Measurements from ENCODE around the gene TTC39A.
"Not testable (repeated sequence)": the region's sequence is repeated elsewhere in the genome, so short reads cannot be mapped to it uniquely, and the experiment has no call there.

TTC39A gene

GRCh38 chr1:51264451-51264850 lies 65.9 kb downstream of the TTC39A start:
- no peak overlapping the region for H3K4me3 ChIP-seq (ENCODE audit: low read depth, low read length)

DNA sequence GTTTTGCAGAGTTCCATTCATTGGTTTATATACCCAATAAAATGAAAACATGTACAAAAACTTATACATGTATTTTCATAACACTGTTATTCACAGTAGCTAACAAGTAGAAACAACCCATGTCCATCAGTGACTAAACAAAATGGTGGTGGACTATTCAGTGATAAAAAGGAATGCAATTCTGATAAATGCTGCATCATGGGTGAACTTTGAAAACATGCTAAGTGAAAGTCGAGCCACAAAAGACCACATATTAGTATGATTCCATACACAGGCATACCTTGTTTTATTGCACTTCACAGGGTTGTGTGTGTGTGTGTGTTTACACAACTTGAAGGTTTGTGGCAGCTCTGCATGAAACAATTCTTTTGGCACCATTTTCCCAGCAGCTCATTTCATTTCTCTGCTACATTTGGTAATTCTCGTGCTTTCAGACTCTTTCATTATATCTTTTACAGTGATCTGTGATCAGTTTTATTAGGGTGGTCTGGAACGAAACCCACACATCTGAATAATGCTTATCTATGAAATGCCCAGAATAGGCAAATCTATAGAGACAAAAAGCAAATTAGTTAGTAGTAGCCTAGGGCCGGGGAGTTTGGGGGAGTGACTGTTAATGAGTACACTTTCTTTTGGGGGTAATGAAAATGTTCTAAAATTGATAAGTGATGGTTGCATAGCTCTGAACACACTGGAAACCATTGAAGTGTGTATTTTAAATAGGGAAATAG lies 67.0 kb downstream of the TTC39A start:
- DNase-seq: no peak
- H3K4me3 ChIP-seq (ENCODE audit: low read depth, low read length): no peak overlapping the region
- TF ChIP-seq, protein P1, sequence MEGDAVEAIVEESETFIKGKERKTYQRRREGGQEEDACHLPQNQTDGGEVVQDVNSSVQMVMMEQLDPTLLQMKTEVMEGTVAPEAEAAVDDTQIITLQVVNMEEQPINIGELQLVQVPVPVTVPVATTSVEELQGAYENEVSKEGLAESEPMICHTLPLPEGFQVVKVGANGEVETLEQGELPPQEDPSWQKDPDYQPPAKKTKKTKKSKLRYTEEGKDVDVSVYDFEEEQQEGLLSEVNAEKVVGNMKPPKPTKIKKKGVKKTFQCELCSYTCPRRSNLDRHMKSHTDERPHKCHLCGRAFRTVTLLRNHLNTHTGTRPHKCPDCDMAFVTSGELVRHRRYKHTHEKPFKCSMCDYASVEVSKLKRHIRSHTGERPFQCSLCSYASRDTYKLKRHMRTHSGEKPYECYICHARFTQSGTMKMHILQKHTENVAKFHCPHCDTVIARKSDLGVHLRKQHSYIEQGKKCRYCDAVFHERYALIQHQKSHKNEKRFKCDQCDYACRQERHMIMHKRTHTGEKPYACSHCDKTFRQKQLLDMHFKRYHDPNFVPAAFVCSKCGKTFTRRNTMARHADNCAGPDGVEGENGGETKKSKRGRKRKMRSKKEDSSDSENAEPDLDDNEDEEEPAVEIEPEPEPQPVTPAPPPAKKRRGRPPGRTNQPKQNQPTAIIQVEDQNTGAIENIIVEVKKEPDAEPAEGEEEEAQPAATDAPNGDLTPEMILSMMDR (IDR thresholded peaks at IDR 0.05; ENCODE audit: low read depth, low read length): no peak
- H3K27me3 ChIP-seq (ENCODE audit: insufficient read depth, low read depth, severe bottlenecking): no peaks in the 10 kb centered on the region
- no peaks in the 10 kb centered on the region for H3K9me3 ChIP-seq (ENCODE audit: severe bottlenecking)
- no peak overlapping the region for H3K27ac ChIP-seq
- H3K36me3 ChIP-seq: peaks cover 10% of the 10 kb centered on the region

More at GRCh38 chr1:51264451-51264850, 65.9 kb downstream of the TTC39A start:
- Histone ChIP-seq H3K9me3 (ENCODE audit: severe bottlenecking) (no peaks in the 10 kb centered on the region), H3K36me3 (peaks cover 16% of the 10 kb centered on the region), H3K27me3 (ENCODE audit: insufficient read depth, low read depth, severe bottlenecking) (no peaks in the 10 kb centered on the region), H3K27ac (no peak overlapping the region)
- no peak for DNase-seq
- TF ChIP-seq, protein P1 (IDR thresholded peaks at IDR 0.05; ENCODE audit: low read depth, low read length): no peak

GRCh38 chr1:51255331-51255730 lies 75.0 kb downstream of the TTC39A start:
- no peak overlapping the region for H3K4me3 ChIP-seq (ENCODE audit: low read depth, low read length)
- no peaks in the 10 kb centered on the region for H3K9me3 ChIP-seq (ENCODE audit: severe bottlenecking)
- H3K27ac ChIP-seq: no peak overlapping the region
- peaks cover 3% of the 10 kb centered on the region for H3K36me3 ChIP-seq
- DNase-seq: no peak
- no peaks in the 10 kb centered on the region for H3K27me3 ChIP-seq (ENCODE audit: insufficient read depth, low read depth, severe bottlenecking)
- TF ChIP-seq, protein P1 (IDR thresholded peaks at IDR 0.05; ENCODE audit: low read depth, low read length): no peak

- Histone ChIP-seq H3K4me3 (ENCODE audit: low read depth, low read length) (no peak overlapping the region), H3K9me3 (ENCODE audit: severe bottlenecking) (no peaks in the 10 kb centered on the region), H3K27me3 (ENCODE audit: insufficient read depth, low read depth, severe bottlenecking) (no peaks in the 10 kb centered on the region), H3K36me3 (peaks cover 5% of the 10 kb centered on the region), H3K27ac (no peak overlapping the region)
- TF ChIP-seq, protein P1 (IDR thresholded peaks at IDR 0.05; ENCODE audit: low read depth, low read length): no peak
- DNase-seq: no peak
Measured at GRCh38 chr1:51253691-51254090, 76.7 kb downstream of the TTC39A start.

- Histone ChIP-seq H3K27ac (no peak overlapping the region), H3K36me3 (peaks cover 5% of the 10 kb centered on the region), H3K9me3 (ENCODE audit: severe bottlenecking) (no peaks in the 10 kb centered on the region), H3K27me3 (ENCODE audit: insufficient read depth, low read depth, severe bottlenecking) (no peaks in the 10 kb centered on the region), H3K4me3 (ENCODE audit: low read depth, low read length) (no peak overlapping the region)
- DNase-seq: no peak
- TF ChIP-seq, protein P1 (IDR thresholded peaks at IDR 0.05; ENCODE audit: low read depth, low read length): no peak
Measured at GRCh38 chr1:51252366-51252765, 78.0 kb downstream of the TTC39A start.

DNA sequence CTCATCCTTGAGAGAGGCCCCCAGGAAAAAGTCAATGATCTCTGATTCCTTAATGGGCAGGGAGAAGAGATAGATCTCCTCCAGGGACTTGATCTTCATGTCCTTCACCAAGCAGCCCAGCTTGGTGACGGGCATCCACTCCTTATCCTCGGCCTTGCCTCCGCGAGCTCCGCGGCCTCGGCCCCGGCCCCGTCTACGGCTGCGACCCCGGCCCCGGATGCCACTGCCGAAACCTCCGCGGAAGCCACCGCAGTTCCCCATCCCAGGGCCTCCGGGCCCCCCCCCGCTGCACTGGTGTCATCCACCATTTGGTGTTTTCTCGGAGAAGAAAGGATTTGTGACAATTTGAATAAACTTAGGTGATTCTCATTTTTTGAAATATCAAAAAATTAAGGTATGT lies 79.2 kb downstream of the TTC39A start:
- H3K27ac ChIP-seq; H3K27me3 ChIP-seq (ENCODE audit: insufficient read depth, low read depth, severe bottlenecking); H3K36me3 ChIP-seq; H3K9me3 ChIP-seq (ENCODE audit: severe bottlenecking); DNase-seq; H3K4me3 ChIP-seq (ENCODE audit: low read depth, low read length): not testable (repeated sequence)

GRCh38 chr1:51250729-51251128 lies 79.6 kb downstream of the TTC39A start:
- not testable (repeated sequence) for H3K4me3 ChIP-seq (ENCODE audit: low read depth, low read length); H3K36me3 ChIP-seq; H3K9me3 ChIP-seq (ENCODE audit: severe bottlenecking); H3K27me3 ChIP-seq (ENCODE audit: insufficient read depth, low read depth, severe bottlenecking); DNase-seq; H3K27ac ChIP-seq

Measured in WERI-Rb-1 (cell line).